IMR-90 (cell line): Measurements from ENCODE around the gene MYO1A. TPM values are rescaled to one million over a fixed set of nuclear protein-coding genes. Genes with fewer than 3 reads are reported as not detected.

Experiments
- ATAC-seq: fragments of 200-7000 bp; cut with Tn5 transposase; 2 replicates; pipeline ENCODE4 v1.9.1; 2020; ENCODE audit warnings: low read depth, mild to moderate bottlenecking, moderate library complexity
- BruUV-seq: library from RNA; stranded (reverse); fragments of 400-500 nt; replicated peaks from 2 replicates; lab custom pipeline; 2021; lab: Mats Ljungman, UMichigan
- CTCF ChIA-PET: fragments of 300-600 bp; formaldehyde crosslinking; extraction: SDS; loops from one replicate; lab custom pipeline; 2021; ENCODE audit warnings: antibody characterized with exemption; lab: Yijun Ruan, JAX
- POLR2A ChIA-PET: fragments of 300-600 bp; sonication (Branson Sonifier 250); formaldehyde crosslinking; loops from one replicate; lab custom pipeline; 2022; ENCODE audit warnings: antibody characterized with exemption; ENCODE audit not compliant: unreplicated experiment; lab: Charles Lee
- DNase-seq: peaks from one replicate; pipeline ENCODE4 v3.0.0; 2013
- H2AFZ ChIP-seq: replicated peaks from 2 replicates; pipeline ENCODE3; 2013; ENCODE audit warnings: low read length, mild to moderate bottlenecking; ENCODE audit not compliant: poor library complexity
- H2AK5ac ChIP-seq: 2 replicates; pipeline ENCODE4 v1.6.1; 2013; ENCODE audit warnings: low read depth, low read length, inconsistent platforms
- H2AK9ac ChIP-seq: replicated peaks from 2 replicates; pipeline ENCODE3; 2013; ENCODE audit warnings: mild to moderate bottlenecking, low read depth, low read length, moderate library complexity; ENCODE audit not compliant: poor library complexity
- H2BK120ac ChIP-seq: 2 replicates; pipeline ENCODE4 v1.6.1; 2013; ENCODE audit warnings: low read depth, low read length, inconsistent platforms
- H2BK15ac ChIP-seq: 3 replicates; pipeline ENCODE4 v1.6.1; 2013; ENCODE audit warnings: low read depth, low read length, inconsistent platforms
- H2BK20ac ChIP-seq: 2 replicates; pipeline ENCODE4 v1.6.1; 2013; ENCODE audit warnings: low read depth, mild to moderate bottlenecking, inconsistent platforms, low read length, moderate library complexity
- H2BK5ac ChIP-seq: 2 replicates; pipeline ENCODE4 v1.6.1; 2013; ENCODE audit warnings: mild to moderate bottlenecking, low read depth, low read length, inconsistent platforms; ENCODE audit not compliant: poor library complexity, severe bottlenecking
- H3K14ac ChIP-seq: replicated peaks from 2 replicates; pipeline ENCODE4 v1.6.1; 2013; ENCODE audit warnings: low read depth, low read length, inconsistent platforms
- H3K18ac ChIP-seq: 2 replicates; pipeline ENCODE4 v1.6.1; 2013; ENCODE audit warnings: low read depth, low read length, control low read depth
- H3K23ac ChIP-seq: 2 replicates; pipeline ENCODE4 v1.6.1; 2013; ENCODE audit warnings: low read depth, low read length, inconsistent platforms
- H3K27ac ChIP-seq: 2 replicates; pipeline ENCODE4 v1.5.1; 2013; ENCODE audit warnings: mild to moderate bottlenecking, control low read depth, low read length; ENCODE audit not compliant: insufficient read depth
- H3K27me3 ChIP-seq: 2 replicates; pipeline ENCODE4 v1.6.1; 2013; ENCODE audit warnings: low read length; ENCODE audit not compliant: control insufficient read depth, insufficient read depth
- H3K36me3 ChIP-seq: 2 replicates; pipeline ENCODE4 v1.6.1; 2013; ENCODE audit warnings: low read length, mixed read lengths; ENCODE audit not compliant: control insufficient read depth, insufficient read depth
- H3K4ac ChIP-seq: 2 replicates; pipeline ENCODE4 v1.6.1; 2013; ENCODE audit warnings: low read depth, low read length, inconsistent platforms
- H3K4me1 ChIP-seq: 2 replicates; pipeline ENCODE4 v1.6.1; 2013; ENCODE audit warnings: low read length, mixed read lengths; ENCODE audit not compliant: control insufficient read depth, insufficient read depth
- H3K4me2 ChIP-seq: 2 replicates; pipeline ENCODE4 v1.6.1; 2013; ENCODE audit warnings: low read depth, mild to moderate bottlenecking, control low read depth, low read length, moderate library complexity
- H3K4me3 ChIP-seq: 2 replicates; pipeline ENCODE4 v1.5.1; 2013; ENCODE audit warnings: low read depth, mild to moderate bottlenecking, control low read depth, low read length, moderate library complexity; ENCODE audit not compliant: insufficient read depth
- H3K56ac ChIP-seq: 2 replicates; pipeline ENCODE4 v1.6.1; 2013; ENCODE audit warnings: low read length, inconsistent platforms; ENCODE audit not compliant: insufficient read depth; ENCODE audit errors: extremely low read depth
- H3K79me1 ChIP-seq, 2 experiments: 2 replicates each; pipeline ENCODE4 v1.6.1; 2013; ENCODE audit warnings: low read length in 2 of 2, inconsistent platforms in 1 of 2, low read depth in 1 of 2
- H3K9ac ChIP-seq: 2 replicates; pipeline ENCODE4 v1.6.1; 2013; ENCODE audit warnings: low read depth, low read length, control low read depth
- H3K9me1 ChIP-seq: 2 replicates; pipeline ENCODE4 v1.6.1; 2013; ENCODE audit warnings: low read length, inconsistent platforms; ENCODE audit not compliant: insufficient read depth
- H3K9me3 ChIP-seq: 2 replicates; pipeline ENCODE4 v1.6.1; 2013; ENCODE audit warnings: low read length; ENCODE audit not compliant: control insufficient read depth, insufficient read depth
- H4K20me1 ChIP-seq: 2 replicates; pipeline ENCODE4 v1.6.1; 2013; ENCODE audit warnings: low read length, inconsistent platforms; ENCODE audit not compliant: insufficient read depth
- H4K5ac ChIP-seq: 2 replicates; pipeline ENCODE4 v1.6.1; 2013; ENCODE audit warnings: mild to moderate bottlenecking, low read depth, low read length, control low read depth
- H4K8ac ChIP-seq, 2 experiments: 2 replicates each; pipeline ENCODE4 v1.6.1; 2013; ENCODE audit warnings: low read depth in 2 of 2, low read length in 2 of 2, control low read depth in 1 of 2, inconsistent platforms in 1 of 2
- H4K91ac ChIP-seq: 2 replicates; pipeline ENCODE4 v1.6.1; 2013; ENCODE audit warnings: low read depth, low read length, inconsistent platforms; ENCODE audit not compliant: insufficient read depth
- CEBPB ChIP-seq: IDR thresholded peaks from 2 replicates; pipeline ENCODE4 v1.6.1; 2012; ENCODE audit warnings: low read depth, low read length, improper control_type of control experiment
- CHD1 ChIP-seq: IDR thresholded peaks from 2 replicates; pipeline ENCODE4 v1.6.1; 2012; ENCODE audit warnings: low read depth, low read length, improper control_type of control experiment
- FOS ChIP-seq: fragments of 150-350 bp; IDR thresholded peaks from 2 replicates; pipeline ENCODE4 v1.6.1; 2016; ENCODE audit warnings: low read depth, low read length
- MAFK ChIP-seq: IDR thresholded peaks from 2 replicates; pipeline ENCODE4 v1.6.1; 2012; ENCODE audit warnings: low read depth, low read length, improper control_type of control experiment
- MAZ ChIP-seq: IDR thresholded peaks from 2 replicates; pipeline ENCODE4 v1.6.1; 2012; ENCODE audit warnings: low read depth, mild to moderate bottlenecking, low read length, improper control_type of control experiment, moderate library complexity, borderline replicate concordance
- MXI1 ChIP-seq: IDR thresholded peaks from 2 replicates; pipeline ENCODE4 v1.6.1; 2012; ENCODE audit warnings: low read depth, mild to moderate bottlenecking, low read length, moderate library complexity, borderline replicate concordance
- POLR2A ChIP-seq: IDR thresholded peaks from 2 replicates; pipeline ENCODE4 v1.6.1; 2012; ENCODE audit warnings: mild to moderate bottlenecking, low read depth, low read length
- RFX5 ChIP-seq: IDR thresholded peaks from 2 replicates; pipeline ENCODE4 v1.8.0; 2012; ENCODE audit warnings: low read depth, mild to moderate bottlenecking, low read length, moderate library complexity
- SMC3 ChIP-seq: fragments of 150-350 bp; IDR thresholded peaks from 2 replicates; pipeline ENCODE4 v1.6.1; 2016; ENCODE audit warnings: low read depth, mild to moderate bottlenecking, antibody characterized with exemption, low read length, moderate library complexity
- WGBS, 2 experiments: methylation state at CpG; one replicate each; pipeline versions ENCODE4 v1.1.5 to v1.1.7; 2013; ENCODE audit warnings: missing lambda C conversion rate in 2 of 2; ENCODE audit not compliant: insufficient read length in 1 of 2; ENCODE audit errors: extremely low coverage in 2 of 2; 5-methylcytosine and 5-hydroxymethylcytosine counted together
- dilution Hi-C: fragments of 300-500 bp; cut with HindIII; formaldehyde crosslinking; loops from one replicate; pipeline ENCODE4 v1.14.3; 2018; ENCODE audit warnings: low sequenced_read_pairs; ENCODE audit not compliant: unreplicated experiment
- in situ Hi-C: fragments of 300-500 bp; cut with MboI; formaldehyde crosslinking; loops from 3 replicates; pipeline ENCODE4 v1.14.3; 2019; ENCODE audit warnings: low sequenced_read_pairs, inconsistent platforms, mixed read lengths
- intact Hi-C: fragments of 100-400 bp; cut with micrococcal nuclease; formaldehyde crosslinking; loops from 2 replicates; pipeline ENCODE4 v1.10.0; 2022
- polyA plus RNA-seq, 3 experiments: library from polyadenylated mRNA; depleted of rRNA; stranded (reverse); fragments of >200 nt; gene quantifications; 2 replicates each; pipeline ENCODE4 v1.2.3, GENCODE V29; 2012; ENCODE audit warnings: low replicate concordance in 1 of 3
- total RNA-seq: library from RNA; depleted of rRNA; stranded (reverse); fragments of >200 nt; gene quantifications from 2 replicates; pipeline ENCODE4 v1.2.3, GENCODE V29; 2012
- TF ChIP-seq, protein P1 (sequence below): conservative IDR thresholded peaks from 2 replicates; pipeline ENCODE4 v1.5.1; 2012; ENCODE audit warnings: mild to moderate bottlenecking, low read depth, low read length, improper control_type of control experiment

MYO1A gene
- total and polyA plus RNA-seq, 2 of the 4 experiments (the other 2 are of a cell fraction), result under 0.01 TPM; not detected in 1

DNA sequence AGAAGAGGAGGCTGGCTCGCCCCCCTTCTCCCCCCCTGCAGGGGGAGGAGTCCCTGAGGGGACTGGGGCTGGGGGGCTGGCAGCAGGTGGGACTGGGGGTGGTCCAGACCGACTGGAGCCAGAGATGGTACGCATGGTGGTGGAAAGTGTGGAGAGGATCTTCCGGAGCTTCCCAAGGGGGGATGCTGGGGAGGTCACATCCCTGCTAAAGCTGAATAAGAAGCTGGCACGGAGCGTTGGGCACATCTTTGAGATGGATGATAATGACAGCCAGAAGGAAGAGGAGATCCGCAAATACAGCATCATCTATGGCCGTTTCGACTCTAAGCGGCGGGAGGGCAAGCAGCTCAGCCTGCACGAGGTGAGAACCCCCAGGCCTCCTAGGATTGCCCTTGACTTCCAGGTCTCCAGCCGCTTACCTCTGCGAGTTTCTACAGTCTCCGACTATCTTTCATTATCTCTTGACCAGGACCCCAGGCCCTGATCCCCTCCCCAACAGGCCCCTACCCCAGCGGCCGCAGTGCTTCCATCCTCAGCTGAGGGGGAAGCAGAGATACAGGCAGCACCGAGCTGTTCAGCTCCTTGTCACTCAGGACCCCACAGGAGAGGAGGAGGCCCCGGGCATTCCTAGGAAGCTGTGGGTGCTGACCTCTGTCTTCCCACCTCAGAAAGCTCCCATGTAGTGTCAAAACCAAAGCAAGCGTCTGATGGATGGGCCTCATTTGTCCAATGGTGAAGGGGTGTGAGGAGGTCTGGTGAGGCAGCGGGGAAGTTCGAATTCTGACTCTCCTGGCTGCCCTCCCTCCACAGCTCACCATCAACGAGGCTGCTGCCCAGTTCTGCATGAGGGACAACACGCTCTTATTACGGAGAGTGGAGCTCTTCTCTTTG, 42.0 kb upstream of the MYO1A start (continued):
- no peak for TF ChIP-seq MAFK

DNA sequence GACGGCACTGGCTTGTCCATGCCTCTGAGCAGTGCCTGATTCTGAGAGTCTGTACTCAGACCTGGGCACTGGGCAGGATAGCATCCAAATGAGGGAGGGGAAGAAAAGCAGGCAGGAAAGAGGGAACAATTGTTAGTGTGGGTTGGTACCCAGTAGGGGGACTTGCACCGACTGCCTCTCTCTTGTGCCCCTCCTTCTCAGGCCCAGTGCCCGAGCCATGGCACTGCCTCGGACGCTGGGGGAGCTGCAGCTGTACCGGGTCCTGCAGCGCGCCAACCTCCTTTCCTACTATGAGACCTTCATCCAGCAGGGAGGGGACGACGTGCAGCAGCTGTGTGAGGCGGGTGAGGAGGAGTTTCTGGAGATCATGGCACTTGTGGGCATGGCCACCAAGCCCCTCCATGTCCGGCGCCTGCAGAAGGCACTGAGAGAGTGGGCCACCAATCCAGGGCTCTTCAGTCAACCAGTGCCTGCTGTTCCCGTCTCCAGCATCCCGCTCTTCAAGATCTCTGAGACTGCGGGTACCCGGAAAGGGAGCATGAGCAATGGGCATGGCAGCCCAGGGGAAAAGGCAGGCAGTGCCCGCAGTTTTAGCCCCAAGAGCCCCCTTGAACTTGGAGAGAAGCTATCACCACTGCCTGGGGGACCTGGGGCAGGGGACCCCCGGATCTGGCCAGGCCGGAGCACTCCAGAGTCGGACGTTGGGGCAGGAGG, 41.2 kb upstream of the MYO1A start:
- TF ChIP-seq MAZ (no peak), POLR2A (no peak), CEBPB (no peak), RFX5 (no peak), MAFK (no peak), FOS (no peak), CHD1 (no peak), SMC3 (no peak), MXI1 (no peak)
- TF ChIP-seq, protein P1, sequence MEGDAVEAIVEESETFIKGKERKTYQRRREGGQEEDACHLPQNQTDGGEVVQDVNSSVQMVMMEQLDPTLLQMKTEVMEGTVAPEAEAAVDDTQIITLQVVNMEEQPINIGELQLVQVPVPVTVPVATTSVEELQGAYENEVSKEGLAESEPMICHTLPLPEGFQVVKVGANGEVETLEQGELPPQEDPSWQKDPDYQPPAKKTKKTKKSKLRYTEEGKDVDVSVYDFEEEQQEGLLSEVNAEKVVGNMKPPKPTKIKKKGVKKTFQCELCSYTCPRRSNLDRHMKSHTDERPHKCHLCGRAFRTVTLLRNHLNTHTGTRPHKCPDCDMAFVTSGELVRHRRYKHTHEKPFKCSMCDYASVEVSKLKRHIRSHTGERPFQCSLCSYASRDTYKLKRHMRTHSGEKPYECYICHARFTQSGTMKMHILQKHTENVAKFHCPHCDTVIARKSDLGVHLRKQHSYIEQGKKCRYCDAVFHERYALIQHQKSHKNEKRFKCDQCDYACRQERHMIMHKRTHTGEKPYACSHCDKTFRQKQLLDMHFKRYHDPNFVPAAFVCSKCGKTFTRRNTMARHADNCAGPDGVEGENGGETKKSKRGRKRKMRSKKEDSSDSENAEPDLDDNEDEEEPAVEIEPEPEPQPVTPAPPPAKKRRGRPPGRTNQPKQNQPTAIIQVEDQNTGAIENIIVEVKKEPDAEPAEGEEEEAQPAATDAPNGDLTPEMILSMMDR, result no peak
- Histone ChIP-seq H3K27me3 (no peaks in the 10 kb centered on the region), H3K23ac (peak overlapping the region; percentile 95), H3K4me3 (peak overlapping the region; percentile 98), H3K56ac (peak overlapping the region; percentile 73; the same call in 1 of the 2 replicates), H3K9me3 (no peaks in the 10 kb centered on the region), H3K27ac (peak overlapping the region; percentile 75), H2AFZ (no peak overlapping the region), H2BK15ac (no peak overlapping the region), H2BK5ac (peak overlapping the region; percentile 74), H3K4me2 (peak overlapping the region; percentile 75), H2BK120ac (no peak overlapping the region), H3K18ac (no peak overlapping the region), H4K20me1 (peaks cover 65% of the 10 kb centered on the region), H4K91ac (no peak overlapping the region), H3K9ac (peak overlapping the region; percentile 87), H3K4ac (peak overlapping the region; percentile 77), H2BK20ac (no peak overlapping the region), H3K9me1 (peaks cover 4% of the 10 kb centered on the region), H4K5ac (no peak overlapping the region), H3K14ac (peak overlapping the region; percentile 96), H3K4me1 (peaks cover 38% of the 10 kb centered on the region), H3K79me1 (peaks cover 13 to 56% of the 10 kb centered on the region in 2 experiments), H4K8ac (0 out of 4 replicates have a peak overlapping the region, but pooled peaks of 1 of the 2 experiments have one; percentile 2), H3K36me3 (peaks cover 53% of the 10 kb centered on the region), H2AK5ac (peak overlapping the region; percentile 77; the same call in 1 of the 2 replicates), H2AK9ac (peak overlapping the region; percentile 53)
- ATAC-seq, result no peak
- DNase-seq, result no peak
- intact Hi-C loops, result no loop called here
- 68% methylated on average over 4 of the region's 22 CpGs; no CpG with 5 or more reads in 1 of the 2 experiments for WGBS, 2 experiments
- dilution Hi-C loops, result no loop called here
- CTCF ChIA-PET, result interaction anchor here (2.0 kb wide), 1 partner anchor 21 kb away, joined by 8 read pairs; the partner anchor contains the start of gene STAT6
- POLR2A ChIA-PET, result interaction anchor here (0.5 to 1.7 kb wide), 5 partner anchors 8 to 73 kb away, joined by 3 to 8 read pairs (median 4); partner anchors contain the start of gene STAT6
- no TSS peak for BruUV-seq
- in situ Hi-C loops, result no loop called here
